Osteocyte (in vitro differentiated cells): ENCODE measurements around the gene BMAL1. TPM values are rescaled to one million over a fixed set of nuclear protein-coding genes. Genes with fewer than 3 reads are reported as not detected.

ENCODE experiments used
- DNase-seq: peaks from one replicate; pipeline ENCODE4 v3.0.0; 2021; ENCODE audit warnings: mixed read lengths; ENCODE audit not compliant: unreplicated experiment; ENCODE audit errors: extremely low spot score
- H3K27ac Mint-ChIP-seq: one replicate; pipeline ENCODE4 v1.8.0; 2021; ENCODE audit warnings: mild to moderate bottlenecking, mixed read lengths; ENCODE audit not compliant: unreplicated experiment
- H3K27me3 Mint-ChIP-seq: one replicate; pipeline ENCODE4 v1.8.0; 2021; ENCODE audit warnings: mixed read lengths; ENCODE audit not compliant: unreplicated experiment
- H3K36me3 Mint-ChIP-seq: one replicate; pipeline ENCODE4 v1.8.0; 2021; ENCODE audit warnings: mixed read lengths; ENCODE audit not compliant: unreplicated experiment
- H3K4me1 Mint-ChIP-seq: one replicate; pipeline ENCODE4 v1.8.0; 2021; ENCODE audit warnings: mixed read lengths; ENCODE audit not compliant: unreplicated experiment
- H3K4me3 Mint-ChIP-seq: one replicate; pipeline ENCODE4 v1.8.0; 2021; ENCODE audit warnings: mild to moderate bottlenecking, moderate library complexity, mixed read lengths; ENCODE audit not compliant: unreplicated experiment
- H3K9me3 Mint-ChIP-seq: one replicate; pipeline ENCODE4 v1.8.0; 2021; ENCODE audit warnings: mixed read lengths; ENCODE audit not compliant: unreplicated experiment
- long read RNA-seq: library from polyadenylated mRNA; unstranded; transcript quantifications from one replicate; pipeline ENCODE4 v2.0.0, GENCODE V29; 2021
- total RNA-seq: library from RNA; stranded (reverse); gene quantifications from 2 replicates; pipeline ENCODE4 v1.2.1, GENCODE V29; 2021
- TF ChIP-seq, protein P1 (sequence below): fragments of 200-600 bp; sonication (generic); IDR thresholded peaks from 2 replicates; pipeline ENCODE4 v1.5.0; 2021; ENCODE audit warnings: antibody characterized with exemption, mild to moderate bottlenecking, moderate library complexity

Gene BMAL1
- total RNA-seq = 23.0 and 25.3 TPM in 2 replicates
- long read RNA-seq, transcript ARNTL-205 (20 exons, 2,745 nt) = minor isoform, 6 of 125 reads
- long read RNA-seq, transcript ARNTL-203 (20 exons, 2,746 nt) = major isoform, 19 of 125 reads
- long read RNA-seq, partial matches to known transcripts = 7 of 125 reads
- long read RNA-seq, other reads (novel, unspliced or antisense) = 89 of 125 reads

DNA sequence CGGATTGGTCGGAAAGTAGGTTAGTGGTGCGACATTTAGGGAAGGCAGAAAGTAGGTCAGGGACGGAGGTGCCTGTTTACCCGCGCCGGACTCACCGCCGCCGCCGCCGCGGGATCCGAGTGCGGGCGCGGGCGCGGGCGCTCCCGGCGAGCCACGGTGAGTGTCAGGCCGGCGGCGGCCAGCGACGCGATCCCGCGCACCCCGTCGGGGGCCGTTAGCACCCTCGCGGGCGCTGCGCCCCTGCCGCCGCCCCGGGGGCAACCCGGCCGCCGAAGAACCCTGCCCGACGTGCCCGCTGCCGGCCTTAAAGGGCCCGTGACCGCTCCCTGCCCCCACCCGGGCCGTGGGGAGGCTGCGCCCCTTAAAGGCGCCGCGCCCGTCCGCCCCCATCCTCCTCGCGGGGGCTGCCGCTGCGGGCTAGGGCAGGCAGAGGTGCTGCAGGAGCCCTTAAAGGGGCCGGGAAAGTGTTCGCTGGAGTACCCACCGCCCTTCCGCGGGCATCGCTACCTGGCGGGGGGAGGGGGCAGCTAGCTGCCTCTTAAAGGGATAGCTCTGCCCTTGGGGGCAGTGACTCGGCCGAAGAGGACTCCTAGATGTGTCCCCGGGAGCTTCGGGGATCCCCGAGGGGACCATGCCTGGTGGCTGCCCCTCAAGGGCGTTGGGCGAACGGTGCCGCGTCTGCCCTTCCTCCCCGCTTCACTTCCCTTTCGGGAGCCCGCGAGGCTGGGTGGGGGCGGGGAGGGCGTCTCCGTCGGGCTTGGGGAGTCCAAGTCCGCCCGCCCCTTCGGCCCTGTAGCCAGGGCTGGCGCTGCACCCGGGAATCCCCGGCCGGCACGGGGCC lies at the start of gene BMAL1:
BMAL1 (plus strand) TSS at position 23 of the 841 bp plus-strand sequence. CDS start 76,519 bp downstream, outside the sequence.
- Mint-ChIP-seq H3K4me1 (peaks cover 23% of the 10 kb centered on the region), H3K36me3 (peaks cover 3% of the 10 kb centered on the region), H3K27me3 (peaks cover 47% of the 10 kb centered on the region), H3K27ac (peak within 1 kb of the TSS; percentile 92), H3K4me3 (peak within 1 kb of the TSS; percentile 94), H3K9me3 (no peaks in the 10 kb centered on the region)
- TF ChIP-seq, protein P1, sequence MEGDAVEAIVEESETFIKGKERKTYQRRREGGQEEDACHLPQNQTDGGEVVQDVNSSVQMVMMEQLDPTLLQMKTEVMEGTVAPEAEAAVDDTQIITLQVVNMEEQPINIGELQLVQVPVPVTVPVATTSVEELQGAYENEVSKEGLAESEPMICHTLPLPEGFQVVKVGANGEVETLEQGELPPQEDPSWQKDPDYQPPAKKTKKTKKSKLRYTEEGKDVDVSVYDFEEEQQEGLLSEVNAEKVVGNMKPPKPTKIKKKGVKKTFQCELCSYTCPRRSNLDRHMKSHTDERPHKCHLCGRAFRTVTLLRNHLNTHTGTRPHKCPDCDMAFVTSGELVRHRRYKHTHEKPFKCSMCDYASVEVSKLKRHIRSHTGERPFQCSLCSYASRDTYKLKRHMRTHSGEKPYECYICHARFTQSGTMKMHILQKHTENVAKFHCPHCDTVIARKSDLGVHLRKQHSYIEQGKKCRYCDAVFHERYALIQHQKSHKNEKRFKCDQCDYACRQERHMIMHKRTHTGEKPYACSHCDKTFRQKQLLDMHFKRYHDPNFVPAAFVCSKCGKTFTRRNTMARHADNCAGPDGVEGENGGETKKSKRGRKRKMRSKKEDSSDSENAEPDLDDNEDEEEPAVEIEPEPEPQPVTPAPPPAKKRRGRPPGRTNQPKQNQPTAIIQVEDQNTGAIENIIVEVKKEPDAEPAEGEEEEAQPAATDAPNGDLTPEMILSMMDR = no peak
- no peak for DNase-seq

- Mint-ChIP-seq H3K4me3 (no peak overlapping the region), H3K4me1 (no peaks in the 10 kb centered on the region), H3K9me3 (no peaks in the 10 kb centered on the region), H3K36me3 (no peaks in the 10 kb centered on the region), H3K27ac (no peak overlapping the region), H3K27me3 (no peaks in the 10 kb centered on the region)
- TF ChIP-seq, protein P1 = no peak
- no peak for DNase-seq
Observed at GRCh38 chr11:13228572-13228971, 49.0 kb upstream of the BMAL1 start.

DNA sequence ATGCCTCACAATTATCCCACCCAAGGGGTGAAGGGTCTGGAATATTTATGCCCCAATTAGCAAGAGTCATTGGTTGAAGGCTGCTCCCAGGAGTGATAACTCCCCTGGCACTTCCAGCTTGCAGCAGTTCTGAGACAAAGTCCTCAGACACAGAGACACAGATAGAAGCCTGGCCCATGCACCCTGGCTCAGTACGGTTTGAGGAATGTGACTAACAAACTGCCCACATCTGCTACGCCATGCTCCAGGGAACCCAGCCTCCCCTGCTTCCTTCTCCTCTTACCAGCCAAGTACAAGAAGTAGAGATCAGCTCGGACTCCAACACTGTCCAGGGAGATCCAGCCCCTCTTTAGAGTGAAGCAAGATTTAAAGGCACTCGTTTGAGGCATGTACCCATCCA lies 48.5 kb upstream of the BMAL1 start:
- no peaks in the 10 kb centered on the region for H3K9me3 Mint-ChIP-seq
- H3K4me3 Mint-ChIP-seq = no peak overlapping the region
- H3K4me1 Mint-ChIP-seq = no peaks in the 10 kb centered on the region
- peaks cover 2% of the 10 kb centered on the region for H3K27me3 Mint-ChIP-seq
- no peak overlapping the region for H3K27ac Mint-ChIP-seq
- H3K36me3 Mint-ChIP-seq = no peaks in the 10 kb centered on the region
- DNase-seq = no peak
- TF ChIP-seq, protein P1 = no peak

DNA sequence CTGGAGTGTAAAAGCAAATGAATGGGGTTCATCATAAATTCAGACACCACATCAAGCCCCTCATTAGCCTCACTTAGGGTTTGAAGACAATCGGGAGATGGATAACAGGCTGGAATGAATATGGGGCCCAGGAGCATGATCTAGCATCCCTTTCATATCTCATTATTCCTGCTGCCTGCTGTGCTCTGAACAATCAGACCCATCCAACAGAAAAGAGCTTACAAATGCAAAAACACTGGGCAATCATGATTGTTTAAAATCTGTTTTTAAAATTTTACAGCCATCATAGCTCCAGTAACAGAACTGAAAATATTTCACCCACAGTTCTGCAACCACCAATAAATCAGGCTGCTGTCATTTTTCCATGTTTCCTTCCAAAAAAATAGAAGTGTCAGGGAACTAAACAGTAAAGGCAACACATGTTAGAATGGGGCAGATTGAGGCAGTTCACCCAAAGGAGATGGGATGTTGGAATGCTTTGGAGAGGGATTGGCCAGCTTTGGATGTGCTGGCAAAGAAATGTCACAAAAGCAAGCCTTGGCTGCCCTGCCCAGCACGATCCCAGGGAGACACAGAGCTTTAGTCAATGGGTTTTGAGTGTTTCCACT lies 47.8 kb upstream of the BMAL1 start:
- DNase-seq = no peak

More for the DNA sequence above, 47.8 kb upstream of the BMAL1 start:
- Mint-ChIP-seq H3K27ac (no peak overlapping the region), H3K27me3 (peaks cover 3% of the 10 kb centered on the region), H3K4me3 (no peak overlapping the region), H3K9me3 (no peaks in the 10 kb centered on the region), H3K36me3 (no peaks in the 10 kb centered on the region), H3K4me1 (no peaks in the 10 kb centered on the region)
- TF ChIP-seq, protein P1 = no peak
